GM12878 (cell line): ENCODE measurements around the gene CKS1B. TPM values are rescaled to one million over a fixed set of nuclear protein-coding genes. Genes with fewer than 3 reads are reported as not detected.

Source experiments
- ATAC-seq: fragments of 200-7000 bp; cut with Tn5 transposase; 3 replicates; pipeline ENCODE4 v1.9.1; 2020; ENCODE audit warnings: mild to moderate bottlenecking, moderate library complexity
- BruUV-seq: library from RNA; stranded (reverse); fragments of 400-500 nt; replicated peaks from 2 replicates; lab custom pipeline; 2021; lab: Mats Ljungman, UMichigan
- CTCF ChIA-PET: fragments of 300-600 bp; sonication (Branson Sonifier 250); formaldehyde crosslinking; extraction: SDS; loops from one replicate; lab custom pipeline; 2021; ENCODE audit warnings: inconsistent platforms; lab: Yijun Ruan, JAX
- POLR2A ChIA-PET: fragments of 350-600 bp; formaldehyde crosslinking; extraction: SDS; loops from one replicate; lab custom pipeline; 2021; ENCODE audit warnings: inconsistent platforms; lab: Charles Lee
- RAD21 ChIA-PET: fragments of 300-600 bp; sonication (Branson Sonifier 250); formaldehyde crosslinking; loops from one replicate; lab custom pipeline; 2023; ENCODE audit warnings: antibody characterized with exemption; ENCODE audit not compliant: unreplicated experiment; lab: Charles Lee
- SMC1A ChIA-PET: fragments of 300-600 bp; sonication (Branson Sonifier 250); formaldehyde crosslinking; loops from one replicate; lab custom pipeline; 2023; ENCODE audit not compliant: unreplicated experiment, uncharacterized antibody; lab: Charles Lee
- DNase-seq: peaks from one replicate; pipeline ENCODE4 v3.0.0-alpha.2; 2011; ENCODE audit warnings: low read depth, low spot score
- FAIRE-seq: peaks from 3 replicates; lab custom pipeline; 2011; peaks lifted over from hg19 to GRCh38; lab: Jason Lieb, UNC
- H2AFZ ChIP-seq: 2 replicates; pipeline ENCODE4 v1.6.0; 2011; ENCODE audit warnings: low read depth, low read length, control low read depth; ENCODE audit not compliant: control insufficient read depth
- H3K27ac ChIP-seq: 2 replicates; pipeline ENCODE4 v1.5.1; 2011; ENCODE audit warnings: control low read depth; ENCODE audit not compliant: control insufficient read depth, insufficient read depth
- H3K27me3 ChIP-seq, 2 experiments: replicated peaks in 1 of 2; 2 replicates each; pipeline versions ENCODE4 v1.6.0 to v1.6.1; 2011; ENCODE audit warnings: low read length in 1 of 2; ENCODE audit not compliant: control insufficient read depth in 2 of 2, insufficient read depth in 2 of 2
- H3K36me3 ChIP-seq, 2 experiments: 2 replicates each; pipeline ENCODE4 v1.5.1; 2011; ENCODE audit warnings: low read length in 1 of 2; ENCODE audit not compliant: control insufficient read depth in 2 of 2, insufficient read depth in 2 of 2
- H3K4me1 ChIP-seq: 2 replicates; pipeline ENCODE4 v1.6.1; 2011; ENCODE audit warnings: mild to moderate bottlenecking, low read length, moderate library complexity, mixed read lengths; ENCODE audit not compliant: control insufficient read depth, insufficient read depth
- H3K4me2 ChIP-seq: 2 replicates; pipeline ENCODE4 v1.6.0; 2011; ENCODE audit warnings: control low read depth; ENCODE audit not compliant: control insufficient read depth, insufficient read depth
- H3K4me3 ChIP-seq: fragments of 200-600 bp; sonication (generic); 2 replicates; pipeline ENCODE4 v1.5.1; 2016
- H3K79me2 ChIP-seq: 2 replicates; pipeline ENCODE4 v1.6.0; 2011; ENCODE audit warnings: low read length; ENCODE audit not compliant: control insufficient read depth, insufficient read depth
- H3K9ac ChIP-seq: 2 replicates; pipeline ENCODE4 v1.8.0; 2011; ENCODE audit warnings: low read length, control low read depth, mixed read lengths; ENCODE audit not compliant: control insufficient read depth, insufficient read depth
- H3K9me3 ChIP-seq: replicated peaks from 3 replicates; pipeline ENCODE4 v1.5.1; 2011; ENCODE audit warnings: mild to moderate bottlenecking, low read length; ENCODE audit not compliant: control insufficient read depth, insufficient read depth
- H4K20me1 ChIP-seq: 2 replicates; pipeline ENCODE4 v1.6.0; 2011; ENCODE audit not compliant: control insufficient read depth, insufficient read depth
- BHLHE40 ChIP-seq, 2 experiments: fragments of 450-650 bp in 1 of 2; IDR thresholded peaks; 2 replicates each; pipeline ENCODE4 v1.6.1; 2011 to 2017; ENCODE audit warnings: low read depth in 2 of 2, borderline replicate concordance in 1 of 2, improper control_type of control experiment in 1 of 2, low read length in 1 of 2, mild to moderate bottlenecking in 1 of 2
- CHD2 ChIP-seq: IDR thresholded peaks from 2 replicates; pipeline ENCODE4 v1.6.1; 2011; ENCODE audit warnings: low read depth, low read length, improper control_type of control experiment, borderline replicate concordance
- CREM ChIP-seq: IDR thresholded peaks from 2 replicates; pipeline ENCODE4 v1.6.1; 2014; ENCODE audit warnings: antibody characterized with exemption, low read depth
- E4F1 ChIP-seq: fragments of 450-650 bp; IDR thresholded peaks from 2 replicates; pipeline ENCODE4 v1.6.1; 2018; ENCODE audit warnings: borderline replicate concordance, mild to moderate bottlenecking; ENCODE audit not compliant: partially characterized antibody
- FOXK2 ChIP-seq: fragments of 450-650 bp; IDR thresholded peaks from 2 replicates; pipeline ENCODE4 v1.6.1; 2017; ENCODE audit warnings: mild to moderate bottlenecking, moderate library complexity
- MTA2 ChIP-seq: fragments of 450-650 bp; IDR thresholded peaks from 2 replicates; pipeline ENCODE4 v1.6.1; 2016; ENCODE audit warnings: low read depth, mild to moderate bottlenecking, moderate library complexity
- NFYA ChIP-seq: IDR thresholded peaks from 2 replicates; pipeline ENCODE4 v1.6.1; 2011; ENCODE audit warnings: low read depth, mild to moderate bottlenecking, low read length, improper control_type of control experiment, borderline replicate concordance
- PAX8 ChIP-seq: fragments of 450-650 bp; IDR thresholded peaks from 2 replicates; pipeline ENCODE4 v1.6.1; 2017; ENCODE audit warnings: mild to moderate bottlenecking, moderate library complexity
- RAD21 ChIP-seq: IDR thresholded peaks from 2 replicates; pipeline ENCODE4 v1.6.1; 2011; ENCODE audit warnings: mild to moderate bottlenecking, low read depth, low read length, moderate library complexity; ENCODE audit not compliant: insufficient read depth
- RBBP5 ChIP-seq: fragments of 200-600 bp; sonication (generic); conservative IDR thresholded peaks from 2 replicates; pipeline ENCODE4 v1.6.1; 2016
- SMC3 ChIP-seq: IDR thresholded peaks from 2 replicates; pipeline ENCODE4 v1.6.1; 2011; ENCODE audit warnings: low read length, improper control_type of control experiment, borderline replicate concordance
- SP1 ChIP-seq: IDR thresholded peaks from one replicate; pipeline ENCODE4 v1.6.1; 2011; ENCODE audit warnings: low read depth, low read length
- SREBF1 ChIP-seq: IDR thresholded peaks from 2 replicates; pipeline ENCODE4 v1.6.1; 2012; ENCODE audit warnings: mild to moderate bottlenecking, low read length
- ZBED1 ChIP-seq: IDR thresholded peaks from 2 replicates; pipeline ENCODE4 v1.6.1; 2016; ENCODE audit warnings: borderline replicate concordance
- ZNF24 ChIP-seq: fragments of 450-650 bp; IDR thresholded peaks from 2 replicates; pipeline ENCODE4 v1.6.1; 2017; ENCODE audit warnings: antibody characterized with exemption, mild to moderate bottlenecking
- ZZZ3 ChIP-seq: IDR thresholded peaks from 2 replicates; pipeline ENCODE4 v1.6.1; 2011; ENCODE audit warnings: low read depth; ENCODE audit not compliant: control insufficient read depth, insufficient read length
- WGBS: methylation state at CpG from one replicate; pipeline ENCODE4 v1.1.6; 2016; ENCODE audit warnings: low lambda C conversion rate; ENCODE audit not compliant: insufficient replicate concordance, insufficient coverage; ENCODE audit errors: missing lambda C conversion rate; 5-methylcytosine and 5-hydroxymethylcytosine counted together
- in situ Hi-C: fragments of 300-500 bp; cut with MboI; formaldehyde crosslinking; loops from 9 replicates; pipeline ENCODE4 v1.14.3; 2018; ENCODE audit warnings: mixed read lengths
- intact Hi-C: fragments of 100-400 bp; cut with micrococcal nuclease; formaldehyde crosslinking; loops from one replicate; pipeline ENCODE4 v1.14.2; 2022; ENCODE audit not compliant: unreplicated experiment
- polyA plus RNA-seq, 11 experiments: library from polyadenylated mRNA; depleted of rRNA in 4 of 11; unstranded in 6 of 11; stranded (reverse) in 5 of 11; fragments of >200 nt; fragmentation: Nextera tagmentation in 4 of 11; fragmentation: Illumina TruSeq in 1 of 11; extraction: Ambion mirVana in 4 of 11; extraction: Trizol in 1 of 11; gene quantifications; 1 replicate in 1 of 11; 2 replicates in 10 of 11; pipeline versions ENCODE4 v1.2.1 to v1.2.3, GENCODE V29; 2011 to 2016; ENCODE audit warnings: inconsistent platforms in 2 of 11, missing spikeins in 2 of 11, low read depth in 1 of 11
- total RNA-seq, 4 experiments: library from RNA; depleted of rRNA in 3 of 4; stranded (reverse); fragments of >200 nt in 3 of 4; fragmentation: Illumina TruSeq in 1 of 4; extraction: Trizol in 1 of 4; gene quantifications; 2 replicates each; pipeline versions ENCODE4 v1.2.1 to v1.2.3, GENCODE V29; 2013 to 2021
- TF ChIP-seq, protein P1 (sequence below): IDR thresholded peaks from 2 replicates; pipeline ENCODE4 v1.6.1; 2011; ENCODE audit warnings: mild to moderate bottlenecking, low read depth, low read length, moderate library complexity; ENCODE audit not compliant: insufficient replicate concordance

CKS1B gene
- total and polyA plus RNA-seq, 10 of the 15 experiments (the other 5 are each of a cell fraction or from before 2014, with no cell fraction given): 125 to 608 (median 364) TPM

- intact Hi-C loops: no loop called here
Observed at GRCh38 chr1:155022136-155022926, 47.9 kb downstream of the CKS1B start.

GRCh38 chr1:155022927-155023236 is 48.4 kb downstream of the CKS1B start:
- Histone ChIP-seq H3K79me2 (no peaks in the 10 kb centered on the region), H2AFZ (no peak overlapping the region), H3K9me3 (no peaks in the 10 kb centered on the region), H3K36me3 (no peaks in the 10 kb centered on the region), H3K4me1 (peaks cover 3% of the 10 kb centered on the region), H3K4me3 (no peak overlapping the region), H4K20me1 (no peaks in the 10 kb centered on the region), H3K9ac (no peak overlapping the region), H3K4me2 (no peak overlapping the region), H3K27ac (no peak overlapping the region), H3K27me3 (no peaks in the 10 kb centered on the region; a peak in 1 of 4 replicates)
- RAD21 ChIA-PET: interaction anchor here (1.6 kb wide), 1 partner anchor 21 kb away, joined by 5 read pairs; no protein-coding TSS in a partner anchor
- WGBS: 54% methylated on average over 4 of the region's 4 CpGs
- CTCF ChIA-PET: interaction anchor here (0.9 to 2.8 kb wide), 5 partner anchors 27 to 171 kb away, joined by 3 to 9 read pairs (median 3); partner anchors contain the start of gene ADAM15
- intact Hi-C loops: no loop called here
- SMC1A ChIA-PET: interaction anchor here (0.7 kb wide), 1 partner anchor 62 kb away, joined by 3 read pairs; the partner anchor contains the start of gene PYGO2
- BruUV-seq: no TSS peak
- no peak for FAIRE-seq
- POLR2A ChIA-PET: interaction anchor here (0.5 kb wide), 1 partner anchor 12 kb away, joined by 3 read pairs; no protein-coding TSS in a partner anchor
- DNase-seq: no peak
- no peak for ATAC-seq
- in situ Hi-C loops: no loop called here
- TF ChIP-seq RBBP5 (no peak), E4F1 (no peak), PAX8 (no peak), BHLHE40 (IDR thresholded peaks at IDR 0.05; ENCODE audit: borderline replicate concordance in 1 of 2, low read depth in 2 of 2, low read length in 1 of 2) (no peak), ZBED1 (no peak), ZZZ3 (no peak), CREM (no peak), MTA2 (no peak), SP1 (no peak)
- TF ChIP-seq, protein P1, sequence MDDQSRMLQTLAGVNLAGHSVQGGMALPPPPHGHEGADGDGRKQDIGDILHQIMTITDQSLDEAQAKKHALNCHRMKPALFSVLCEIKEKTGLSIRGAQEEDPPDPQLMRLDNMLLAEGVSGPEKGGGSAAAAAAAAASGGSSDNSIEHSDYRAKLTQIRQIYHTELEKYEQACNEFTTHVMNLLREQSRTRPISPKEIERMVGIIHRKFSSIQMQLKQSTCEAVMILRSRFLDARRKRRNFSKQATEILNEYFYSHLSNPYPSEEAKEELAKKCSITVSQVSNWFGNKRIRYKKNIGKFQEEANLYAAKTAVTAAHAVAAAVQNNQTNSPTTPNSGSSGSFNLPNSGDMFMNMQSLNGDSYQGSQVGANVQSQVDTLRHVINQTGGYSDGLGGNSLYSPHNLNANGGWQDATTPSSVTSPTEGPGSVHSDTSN: no peak

More at GRCh38 chr1:155022136-155022926, 47.9 kb downstream of the CKS1B start:
- DNase-seq (no peak), ATAC-seq (no peak), FAIRE-seq (no peak)
- ChIA-PET SMC1A (interaction anchor here (0.7 to 0.9 kb wide), 2 partner anchors 28 to 61 kb away, joined by 3 to 4 read pairs; partner anchors contain the start of genes ADAM15 and PYGO2), POLR2A (interaction anchor here (0.5 to 1.6 kb wide), 3 partner anchors 12 to 32 kb away, joined by 3 to 5 read pairs (median 3); no protein-coding TSS in a partner anchor), CTCF (interaction anchor here (0.7 to 2.8 kb wide), 6 partner anchors 28 to 171 kb away, joined by 3 to 9 read pairs (median 3); partner anchors contain the start of gene ADAM15), RAD21 (interaction anchor here (1.6 kb wide), 1 partner anchor 22 kb away, joined by 5 read pairs; no protein-coding TSS in a partner anchor)
- TF ChIP-seq ZNF24 (no peak), SREBF1 (no peak), RAD21 (no peak), NFYA (no peak), FOXK2 (no peak), CHD2 (no peak), SMC3 (no peak)
- Histone ChIP-seq H3K9me3 (no peaks in the 10 kb centered on the region), H3K36me3 (no peaks in the 10 kb centered on the region), H3K9ac (no peak overlapping the region), H3K4me1 (peaks cover 8% of the 10 kb centered on the region), H2AFZ (no peak overlapping the region), H3K27me3 (no peaks in the 10 kb centered on the region; a peak in 1 of 4 replicates), H3K79me2 (no peaks in the 10 kb centered on the region; the same call in 1 of the 2 replicates), H3K4me2 (no peak overlapping the region), H3K27ac (no peak overlapping the region), H4K20me1 (no peaks in the 10 kb centered on the region), H3K4me3 (no peak overlapping the region)
- WGBS: 50% methylated on average over 8 of the region's 8 CpGs
- in situ Hi-C loops: no loop called here
- no TSS peak for BruUV-seq
